Measurements from ENCODE around the gene ACOT7. TPM values are rescaled to one million over a fixed set of nuclear protein-coding genes. Genes with fewer than 3 reads are reported as not detected.
A peak's percentile ranks its signal among the peaks of the same experiment; 100 is the strongest.

The ACOT7 gene
- total RNA-seq, 1 donor from 2014 or later: 40.0 TPM

DNA sequence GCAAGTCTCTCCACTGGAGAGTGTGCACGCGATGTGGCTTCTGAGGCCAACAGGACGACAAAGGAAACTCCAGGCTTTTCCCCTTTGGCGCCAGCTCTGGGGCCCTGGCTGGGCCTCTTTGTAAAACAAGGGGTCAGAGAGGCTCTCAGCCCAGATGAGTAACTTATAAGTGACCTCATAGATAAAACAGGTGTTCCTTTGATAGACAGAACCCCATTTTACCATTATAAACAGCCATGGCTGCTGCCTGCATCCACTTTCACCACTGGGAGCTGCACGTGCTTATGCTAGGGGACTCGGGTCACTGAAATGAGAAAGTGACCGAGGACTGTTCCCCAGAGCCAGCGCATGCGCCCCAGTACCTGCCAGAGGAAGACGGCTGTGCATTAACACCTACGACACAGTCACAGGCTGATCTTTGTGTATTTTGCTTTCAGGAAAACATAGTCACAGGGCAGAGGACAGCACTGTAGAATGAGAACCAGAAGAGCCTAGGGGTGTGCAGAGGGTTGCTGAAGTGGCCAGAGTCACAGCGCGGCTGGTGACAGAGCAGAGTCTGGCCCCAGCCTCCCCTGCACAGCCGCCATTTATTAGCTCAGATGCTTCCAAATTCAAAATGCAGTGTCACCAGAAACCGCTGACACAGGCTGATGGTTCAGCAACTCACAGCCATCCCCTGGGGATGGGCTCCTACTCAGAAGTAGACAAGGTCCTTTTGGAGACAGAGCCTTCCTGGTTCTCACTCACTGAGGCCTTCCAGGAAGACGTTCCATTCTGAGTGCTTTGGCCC, 175.0 kb downstream of the ACOT7 start:
- Mint-ChIP-seq H3K4me3 (no peak overlapping the region), H3K36me3 (peaks cover 12% of the 10 kb centered on the region), H3K4me1 (ENCODE audit: unreplicated experiment) (peaks cover 9% of the 10 kb centered on the region), H3K27ac (peak overlapping the region; percentile 75), H3K9me3 (no peaks in the 10 kb centered on the region), H3K27me3 (no peaks in the 10 kb centered on the region)
- no peak for DNase-seq (ENCODE audit: extremely low spot score, unreplicated experiment)
- TF ChIP-seq, protein P1, sequence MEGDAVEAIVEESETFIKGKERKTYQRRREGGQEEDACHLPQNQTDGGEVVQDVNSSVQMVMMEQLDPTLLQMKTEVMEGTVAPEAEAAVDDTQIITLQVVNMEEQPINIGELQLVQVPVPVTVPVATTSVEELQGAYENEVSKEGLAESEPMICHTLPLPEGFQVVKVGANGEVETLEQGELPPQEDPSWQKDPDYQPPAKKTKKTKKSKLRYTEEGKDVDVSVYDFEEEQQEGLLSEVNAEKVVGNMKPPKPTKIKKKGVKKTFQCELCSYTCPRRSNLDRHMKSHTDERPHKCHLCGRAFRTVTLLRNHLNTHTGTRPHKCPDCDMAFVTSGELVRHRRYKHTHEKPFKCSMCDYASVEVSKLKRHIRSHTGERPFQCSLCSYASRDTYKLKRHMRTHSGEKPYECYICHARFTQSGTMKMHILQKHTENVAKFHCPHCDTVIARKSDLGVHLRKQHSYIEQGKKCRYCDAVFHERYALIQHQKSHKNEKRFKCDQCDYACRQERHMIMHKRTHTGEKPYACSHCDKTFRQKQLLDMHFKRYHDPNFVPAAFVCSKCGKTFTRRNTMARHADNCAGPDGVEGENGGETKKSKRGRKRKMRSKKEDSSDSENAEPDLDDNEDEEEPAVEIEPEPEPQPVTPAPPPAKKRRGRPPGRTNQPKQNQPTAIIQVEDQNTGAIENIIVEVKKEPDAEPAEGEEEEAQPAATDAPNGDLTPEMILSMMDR (conservative IDR thresholded peaks at IDR 0.05): no peak

Small RNA genes lying within 50 kb of the gene (microRNA-seq; reads per million reads assigned to microRNA genes)
- gene MIR4252: not detected

Other genes with a start within 250 kb of the ACOT7 start
- gene CHD5, start 213.4 kb downstream of the ACOT7 start, total RNA-seq (ENCODE audit: low replicate concordance): 0.70 and 3.0 TPM in 2 replicates
- gene RPL22, start 194.2 kb downstream of the ACOT7 start, total RNA-seq (ENCODE audit: low replicate concordance): 499 and 541 TPM in 2 replicates
- 34.5 and 37.0 TPM in 2 replicates for gene RNF207, start 187.6 kb downstream of the ACOT7 start, total RNA-seq (ENCODE audit: low replicate concordance)
- 56.6 and 63.5 TPM in 2 replicates for gene ICMT, start 157.8 kb downstream of the ACOT7 start, total RNA-seq (ENCODE audit: low replicate concordance)
- not detected in 2 replicates for gene HES3, start 149.6 kb downstream of the ACOT7 start, total RNA-seq (ENCODE audit: low replicate concordance)
- 6.1 and 8.5 TPM in 2 replicates for gene GPR153, start 132.7 kb downstream of the ACOT7 start, total RNA-seq (ENCODE audit: low replicate concordance)
- gene HES2, start 26.2 kb upstream of the ACOT7 start, total RNA-seq (ENCODE audit: low replicate concordance): 5.9 and 22.1 TPM in 2 replicates
- 13.8 and 15.6 TPM in 2 replicates for gene ESPN, start 31.0 kb upstream of the ACOT7 start, total RNA-seq (ENCODE audit: low replicate concordance)
- gene TNFRSF25, start 72.4 kb upstream of the ACOT7 start, total RNA-seq (ENCODE audit: low replicate concordance): 27.0 and 29.4 TPM in 2 replicates
- 28.5 and 30.6 TPM in 2 replicates for gene PLEKHG5, start 97.9 kb upstream of the ACOT7 start, total RNA-seq (ENCODE audit: low replicate concordance)
- gene NOL9, start 160.7 kb upstream of the ACOT7 start, total RNA-seq (ENCODE audit: low replicate concordance): 32.9 and 43.0 TPM in 2 replicates
- not detected in 2 replicates for gene TAS1R1, start 161.5 kb upstream of the ACOT7 start, total RNA-seq (ENCODE audit: low replicate concordance)
- 30.7 and 44.2 TPM in 2 replicates for gene ZBTB48, start 186.2 kb upstream of the ACOT7 start, total RNA-seq (ENCODE audit: low replicate concordance)
- gene KLHL21, start 209.1 kb upstream of the ACOT7 start, total RNA-seq (ENCODE audit: low replicate concordance): 13.6 and 15.1 TPM in 2 replicates
- 14.7 and 21.2 TPM in 2 replicates for gene PHF13, start 220.0 kb upstream of the ACOT7 start, total RNA-seq (ENCODE audit: low replicate concordance)
- 18.4 and 21.6 TPM in 2 replicates for gene THAP3, start 231.1 kb upstream of the ACOT7 start, total RNA-seq (ENCODE audit: low replicate concordance)

Measured in type B pancreatic cell (in vitro differentiated cells).